Measurements from ENCODE around the gene SPSB2.

The SPSB2 gene

DNA sequence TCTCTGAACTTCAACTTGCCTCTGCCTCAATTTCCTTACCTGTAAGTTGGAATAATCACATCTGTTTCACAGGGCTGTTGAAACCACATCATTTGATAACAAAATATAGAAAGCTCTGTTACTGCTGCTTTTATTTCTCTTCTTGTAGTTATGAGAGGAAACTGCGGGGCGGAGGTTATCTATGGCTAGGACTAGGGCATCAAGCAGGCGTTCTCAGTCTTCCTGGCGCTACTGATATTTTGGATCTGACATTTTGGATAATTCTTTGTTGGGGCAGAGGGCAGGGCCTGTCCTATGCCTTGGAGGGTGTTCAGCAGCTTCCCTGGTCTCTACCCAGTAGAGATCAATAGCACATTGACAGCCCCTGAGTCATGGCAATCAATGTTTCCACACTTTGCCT is 41.0 kb downstream of the SPSB2 start:
- no peak for DNase-seq (ENCODE audit: low read depth in 2 of 2)

- no peak for DNase-seq (ENCODE audit: low read depth in 2 of 2)
Measured at GRCh38 chr12:6831450-6831995, 41.6 kb downstream of the SPSB2 start.

DNA sequence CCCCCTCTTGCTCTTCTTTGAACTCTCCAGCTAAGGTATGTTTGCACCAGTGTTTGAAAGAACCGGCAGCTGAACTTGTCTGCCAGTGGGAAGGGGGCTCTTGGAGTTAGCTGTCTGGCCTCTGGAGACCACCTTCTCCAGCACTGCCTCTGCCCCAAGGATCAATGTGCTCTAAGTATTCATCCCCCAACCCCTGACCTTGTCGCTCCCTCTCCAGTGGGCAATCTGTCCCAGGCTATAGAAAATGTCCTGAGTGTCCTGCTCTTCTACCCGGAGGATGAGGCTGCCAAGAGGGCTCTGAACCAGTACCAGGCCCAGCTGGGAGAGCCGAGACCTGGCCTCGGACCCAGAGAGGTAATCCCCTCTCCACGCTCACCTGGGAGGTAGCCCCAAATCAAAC is 42.1 kb downstream of the SPSB2 start:
- DNase-seq (ENCODE audit: low read depth in 2 of 2): no peak

DNA sequence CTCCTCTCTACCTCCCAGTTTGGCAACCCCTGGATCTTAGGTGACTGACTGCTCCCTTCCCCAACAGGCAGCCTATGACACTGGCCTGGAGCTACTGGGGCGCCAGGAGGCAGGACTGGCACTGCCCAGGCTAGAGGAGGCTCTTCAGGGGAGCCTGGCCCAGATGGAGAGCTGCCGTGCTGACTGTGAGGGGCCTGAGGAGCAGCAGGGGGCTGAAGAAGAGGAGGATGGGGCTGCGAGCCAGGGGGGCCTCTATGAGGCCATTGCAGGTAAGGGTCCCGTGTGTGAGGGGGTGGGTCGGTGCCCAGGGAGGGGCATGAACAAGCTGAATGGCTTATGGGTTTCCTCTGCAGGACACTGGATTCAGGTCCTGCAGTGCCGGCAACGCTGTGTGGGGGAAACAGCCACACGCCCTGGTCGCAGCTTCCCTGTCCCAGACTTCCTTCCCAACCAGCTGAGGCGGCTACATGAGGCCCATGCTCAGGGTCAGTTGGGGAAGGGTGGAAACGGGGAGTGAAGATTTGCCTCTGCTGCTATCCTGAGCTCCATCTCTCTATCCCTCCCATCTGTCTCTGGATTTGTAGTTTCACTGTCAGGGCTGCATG is 42.7 kb downstream of the SPSB2 start:
- DNase-seq (ENCODE audit: low read depth in 2 of 2): no peak

DNA sequence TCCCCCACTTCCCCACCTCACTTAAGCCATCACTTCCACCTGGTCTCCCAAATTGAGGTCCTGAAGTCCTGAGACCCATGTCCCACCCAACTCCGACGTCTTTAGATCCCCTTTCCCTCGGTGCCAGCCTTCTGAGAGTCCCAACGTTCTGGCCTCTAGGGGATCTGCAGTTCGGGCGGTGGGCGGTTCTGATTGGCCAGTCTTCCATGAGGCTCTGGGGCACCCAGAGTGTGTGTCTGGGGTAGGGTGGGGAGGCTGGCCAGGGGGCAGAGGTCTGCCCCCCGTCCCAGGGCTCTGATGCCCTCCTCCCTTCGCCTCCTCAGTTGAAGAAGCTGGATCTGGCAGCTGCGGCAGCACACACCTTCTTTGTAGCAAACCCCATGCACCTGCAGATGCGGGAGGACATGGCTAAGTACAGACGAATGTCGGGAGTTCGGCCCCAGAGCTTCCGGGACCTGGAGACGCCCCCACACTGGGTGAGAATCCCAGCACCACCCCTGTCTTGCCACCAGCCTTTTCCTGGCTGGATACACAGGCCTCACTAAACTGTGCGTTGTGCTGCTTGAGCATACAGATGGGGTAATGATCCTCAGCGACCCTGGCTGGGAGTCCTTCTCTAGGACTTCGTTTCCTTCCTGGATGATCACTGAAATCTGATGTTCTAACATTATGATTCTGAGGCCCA is 43.4 kb downstream of the SPSB2 start:
- DNase-seq (ENCODE audit: low read depth in 2 of 2): no peak

- no peak for DNase-seq (ENCODE audit: low read depth in 2 of 2)
Measured at GRCh38 chr12:6828781-6829535, 44.1 kb downstream of the SPSB2 start.

DNA sequence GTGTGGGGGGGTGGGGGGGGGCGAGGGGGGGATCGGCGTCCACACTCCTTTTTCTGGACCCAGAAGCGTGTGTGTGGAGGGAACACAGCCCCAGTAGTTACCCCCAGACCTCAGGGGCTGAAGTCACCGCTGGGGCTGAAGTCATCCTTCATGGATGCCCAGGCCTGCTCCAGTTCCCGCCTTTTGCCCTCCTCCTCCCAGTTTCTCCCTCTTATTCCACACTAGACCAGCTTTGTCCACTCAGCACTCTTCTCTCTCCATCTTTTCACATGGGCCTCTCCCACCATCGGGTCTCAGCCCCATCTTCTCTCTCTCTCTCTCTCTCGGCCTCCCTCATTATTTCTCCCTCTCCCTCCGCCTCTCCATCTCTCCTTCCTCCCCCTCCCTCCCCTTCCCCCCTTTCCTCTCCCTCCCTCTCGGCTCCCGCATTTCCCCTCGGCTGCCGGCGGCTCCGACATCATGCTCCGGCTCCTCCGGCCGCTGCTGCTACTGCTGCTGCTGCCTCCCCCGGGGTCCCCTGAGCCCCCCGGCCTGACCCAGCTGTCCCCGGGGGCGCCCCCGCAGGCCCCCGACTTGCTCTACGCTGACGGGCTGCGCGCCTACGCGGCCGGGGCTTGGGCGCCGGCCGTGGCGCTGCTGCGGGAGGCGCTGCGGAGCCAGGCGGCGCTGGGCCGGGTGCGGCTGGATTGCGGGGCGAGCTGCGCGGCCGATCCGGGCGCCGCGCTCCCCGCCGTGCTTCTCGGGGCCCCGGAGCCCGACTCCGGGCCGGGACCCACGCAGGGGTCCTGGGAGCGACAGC is 44.9 kb downstream of the SPSB2 start, which contains the start of gene P3H3:
TSS of gene P3H3 (plus strand) at position 426 of the 799 bp plus-strand sequence. CDS start at position 460, 34 bp downstream.
- DNase-seq (ENCODE audit: low read depth in 2 of 2): no peak

- peak in 1 of 2 experiments; percentile 41 for DNase-seq (ENCODE audit: low read depth in 2 of 2)
Measured at GRCh38 chr12:6827437-6827911, 45.6 kb downstream of the SPSB2 start.

GRCh38 chr12:6826734-6827436 is 46.2 kb downstream of the SPSB2 start:
- DNase-seq (ENCODE audit: low read depth in 2 of 2): no peak

- DNase-seq (ENCODE audit: low read depth in 2 of 2): no peak
Measured at GRCh38 chr12:6826125-6826733, 46.9 kb downstream of the SPSB2 start.

- peak; percentile 55 for DNase-seq (ENCODE audit: low read depth in 2 of 2)
Measured at GRCh38 chr12:6825398-6826124, 47.5 kb downstream of the SPSB2 start.

- DNase-seq (ENCODE audit: low read depth in 2 of 2): no peak
Measured at GRCh38 chr12:6824901-6825381, 48.2 kb downstream of the SPSB2 start.

- DNase-seq (ENCODE audit: low read depth in 2 of 2): no peak
Measured at GRCh38 chr12:6824085-6824775, 48.9 kb downstream of the SPSB2 start.

- DNase-seq (ENCODE audit: low read depth in 2 of 2): no peak
Measured at GRCh38 chr12:6823182-6824084, 49.7 kb downstream of the SPSB2 start.

DNA sequence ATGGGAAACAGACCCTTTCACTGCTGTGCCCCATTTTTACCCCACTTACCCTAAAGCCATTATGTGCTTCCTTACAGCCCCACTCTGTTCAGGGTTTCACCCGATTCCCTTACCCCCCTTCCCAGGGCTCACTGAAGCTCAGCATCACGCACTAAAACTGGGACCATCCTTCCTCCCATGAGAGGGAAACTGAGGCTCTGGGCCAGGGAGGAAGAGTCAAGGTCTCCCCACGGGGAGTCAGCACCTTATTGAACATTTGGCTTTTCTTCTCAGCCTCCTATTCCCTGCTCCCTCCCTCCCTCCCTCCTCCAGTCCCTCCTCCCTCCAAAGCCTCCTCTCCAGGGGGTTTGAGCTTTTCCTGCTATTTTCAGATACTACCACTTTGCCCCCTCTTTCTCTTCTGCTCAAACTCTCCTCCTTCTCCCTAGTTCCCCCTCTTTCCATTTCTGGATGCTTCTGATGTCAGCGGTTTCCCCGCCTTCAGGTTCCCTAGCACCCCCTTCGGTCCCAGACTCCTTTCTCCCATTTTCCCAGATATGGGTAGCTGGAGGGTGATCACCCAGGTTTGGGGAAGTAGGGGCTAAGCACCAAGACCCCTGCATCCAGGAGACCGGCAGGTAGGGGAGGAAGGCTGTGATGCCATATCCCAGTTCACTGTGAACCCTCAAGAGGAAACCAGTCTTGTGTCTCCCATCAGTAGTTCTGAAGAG is 50.5 kb downstream of the SPSB2 start:
- no peak for DNase-seq (ENCODE audit: low read depth in 2 of 2)

DNA sequence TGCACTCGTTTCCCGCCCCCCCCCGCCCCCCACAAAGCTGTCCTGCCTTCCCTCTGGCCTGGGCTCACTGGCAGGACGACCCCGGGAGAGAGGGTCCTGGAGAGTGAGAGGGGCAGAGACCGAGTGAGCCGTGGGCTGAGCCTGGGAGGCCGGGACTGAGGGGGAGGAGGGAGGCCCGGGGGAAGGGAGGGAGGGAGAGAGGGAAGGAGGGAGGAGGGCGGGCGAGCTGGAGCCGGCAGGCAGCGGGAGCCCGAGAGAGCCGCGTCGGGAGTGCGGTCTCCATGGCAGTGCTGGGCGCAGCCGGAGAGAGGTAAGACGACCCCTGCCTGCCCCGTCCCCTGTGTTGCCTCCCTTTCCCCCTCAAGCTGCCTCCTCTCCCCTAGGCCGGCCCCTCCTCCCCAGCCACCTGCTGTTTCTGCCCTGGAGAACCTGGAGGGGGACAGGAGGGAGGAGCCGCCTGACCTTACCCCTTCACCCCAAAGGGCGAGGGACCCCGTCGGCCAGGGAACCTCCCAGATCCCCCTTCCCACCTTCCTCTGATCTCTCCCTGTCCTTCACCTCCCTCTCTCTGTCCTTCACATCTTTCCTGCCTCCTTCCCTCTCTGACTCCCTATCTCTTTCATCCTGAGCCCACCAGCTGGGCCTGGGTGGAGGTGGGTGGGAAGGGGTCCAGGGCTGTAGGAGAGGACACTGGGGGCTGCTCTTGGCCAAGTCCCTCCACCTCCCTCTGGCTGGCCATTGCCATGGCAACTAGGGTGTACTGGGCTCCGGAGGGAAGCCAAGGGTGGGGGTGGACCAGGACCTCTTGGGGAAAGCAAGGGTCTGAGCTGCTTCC is 51.3 kb downstream of the SPSB2 start, which contains the start of gene GPR162:
TSS of gene GPR162 (plus strand) at position 231 of the 835 bp plus-strand sequence. CDS start 2,078 bp downstream, outside the sequence.
- DNase-seq (ENCODE audit: low read depth in 2 of 2): no peak

Measured in fibroblast of skin of left biceps (primary cell).